GM21825 (cell line): Measurements from ENCODE around the gene SGCE.
A peak's percentile ranks its signal among the peaks of the same experiment; 100 is the strongest.

Experiments
- ATAC-seq: cut with Tn5 transposase; IDR thresholded peaks from one replicate; pipeline ENCODE4 v1.9.1; 2021; ENCODE audit warnings: mild to moderate bottlenecking, moderate library complexity; ENCODE audit not compliant: unreplicated experiment

The SGCE gene

GRCh38 chr7:94660006-94660405 lies 4.1 kb upstream of the SGCE start:
- ATAC-seq, result no peak

DNA sequence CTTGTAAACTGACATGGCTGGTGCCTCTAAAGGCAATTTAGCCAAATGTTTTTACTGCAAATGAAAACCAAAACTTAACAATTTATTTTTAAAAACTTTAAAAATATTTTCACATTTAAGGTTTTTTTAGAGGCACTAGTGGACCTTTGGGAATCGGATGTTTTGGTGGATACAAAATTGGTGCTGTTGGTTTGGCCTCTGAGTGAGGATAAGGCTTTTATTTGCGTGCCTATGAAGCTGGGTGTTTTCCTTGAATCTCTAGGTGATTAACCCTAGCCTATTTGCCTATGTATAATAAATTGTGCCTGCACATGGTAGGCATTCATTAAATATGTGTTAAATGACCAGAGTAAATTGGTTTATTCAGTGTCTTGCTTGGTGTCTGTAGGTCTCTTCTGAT lies 2.9 kb upstream of the SGCE start:
- ATAC-seq, result no peak

DNA sequence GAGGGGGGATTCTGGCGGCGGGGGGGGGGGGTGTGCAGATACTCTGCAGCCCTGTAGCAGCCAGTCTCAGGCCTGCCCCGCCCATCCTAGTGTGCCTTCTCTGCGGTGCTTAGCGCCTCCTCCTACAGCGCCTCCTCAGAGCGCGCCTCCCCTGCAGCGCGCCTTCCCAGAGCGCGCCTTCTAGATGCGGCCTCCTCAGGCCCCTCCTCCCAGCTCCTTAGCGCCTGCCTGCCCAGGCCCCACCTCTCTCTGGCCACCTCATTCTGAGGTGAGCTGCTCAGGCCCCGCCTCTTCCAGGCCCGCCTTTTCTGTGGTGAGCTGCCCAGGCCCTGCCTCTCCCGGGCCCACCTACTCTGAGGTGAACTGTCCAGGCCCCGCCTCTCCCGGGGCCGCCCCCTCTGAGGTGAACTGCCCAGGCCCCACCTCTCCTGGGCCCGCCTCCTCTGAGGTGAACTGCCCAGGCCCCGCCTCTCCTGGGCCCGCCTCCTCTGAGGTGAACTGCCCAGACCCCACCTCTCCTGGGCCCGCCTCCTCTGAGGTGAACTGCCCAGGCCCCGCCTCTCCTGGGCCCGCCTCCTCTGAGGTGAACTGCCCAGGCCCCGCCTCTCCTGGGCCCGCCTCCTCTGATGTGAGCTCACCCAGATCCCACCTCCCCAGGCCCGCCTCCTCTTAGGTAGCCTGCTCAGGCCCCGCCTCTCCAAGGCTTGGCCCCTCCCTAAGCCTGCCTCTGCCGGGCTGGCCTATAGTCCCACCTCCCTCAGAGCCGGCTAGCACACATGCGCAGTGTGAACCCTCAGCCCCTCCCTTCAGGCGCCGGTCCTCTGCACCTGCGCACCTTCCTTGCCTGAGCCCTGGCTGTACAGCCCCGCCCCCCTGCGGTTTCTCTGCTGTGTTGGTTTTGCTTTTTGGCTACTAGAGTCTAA lies 2.1 kb upstream of the SGCE start:
- peak; percentile 85 for ATAC-seq

- ATAC-seq, result no peak
These were observed 1.2 kb upstream of the SGCE start for GRCh38 chr7:94656925-94657731.

DNA sequence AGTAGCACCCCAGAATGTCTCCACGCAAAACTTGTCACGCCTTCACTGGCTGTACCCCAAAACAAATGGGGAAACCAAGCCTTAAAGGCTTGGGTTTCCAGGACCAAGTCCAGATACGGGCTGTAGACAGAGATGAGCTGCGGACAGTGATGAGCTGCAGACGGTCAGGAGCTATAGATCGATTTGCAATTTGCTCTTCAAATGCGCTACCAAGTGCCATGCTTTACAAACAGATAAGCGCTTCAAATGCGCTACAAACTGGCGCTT lies 658 bp upstream of the SGCE start:
- no peak for ATAC-seq

DNA sequence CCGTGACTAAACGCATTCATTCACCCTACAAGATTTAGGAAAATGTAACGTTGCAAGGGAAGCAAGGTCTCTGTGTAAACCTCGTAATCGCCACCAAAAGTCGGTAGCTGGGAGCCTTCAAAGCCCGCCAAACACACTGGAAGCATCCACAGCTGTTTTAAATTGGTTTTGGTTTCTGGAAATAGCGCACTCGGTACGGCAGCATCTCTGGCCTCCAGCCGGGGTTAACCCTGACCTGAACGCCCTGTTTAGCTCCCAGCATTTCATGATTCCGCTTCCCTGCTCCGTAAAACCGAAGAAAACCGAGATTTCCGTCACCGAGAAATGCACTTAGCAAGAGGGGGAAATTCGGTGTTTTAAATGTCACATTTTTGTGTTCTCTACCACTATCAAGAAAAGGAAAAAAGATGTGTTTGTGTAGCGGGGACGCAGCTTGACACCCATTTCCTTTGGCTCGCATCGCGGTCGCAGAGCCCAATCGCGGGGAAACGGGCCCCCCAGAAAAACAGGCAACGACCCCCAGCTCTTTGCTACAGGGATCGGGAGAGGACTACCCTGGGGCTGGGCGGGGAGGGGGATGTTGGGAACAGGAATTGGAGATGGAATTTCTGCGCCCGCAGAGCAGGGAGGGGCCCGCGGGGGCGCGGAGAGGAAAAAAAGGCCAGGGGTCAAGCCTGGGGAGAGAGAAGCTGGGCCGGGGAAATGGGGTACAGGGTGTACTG lies 646 bp downstream of the SGCE start:
- ATAC-seq, result no peak

DNA sequence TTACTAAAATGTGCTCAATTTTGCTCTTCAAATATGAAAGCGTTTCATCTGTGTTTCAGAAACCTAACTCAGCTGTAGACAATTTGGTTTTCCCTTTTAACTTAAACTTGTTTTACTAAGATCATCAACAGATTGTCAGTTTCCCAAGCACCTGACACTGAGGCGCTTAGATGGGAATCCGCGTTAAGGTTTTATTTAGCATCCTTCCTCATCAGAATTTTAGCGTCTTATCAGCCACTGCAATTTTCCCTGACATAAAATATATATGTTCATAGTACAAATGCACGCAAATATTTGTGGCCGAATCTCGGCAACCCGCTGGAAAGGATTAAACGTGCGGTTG lies 1.2 kb downstream of the SGCE start:
- no peak for ATAC-seq

- no peak for ATAC-seq
These were observed 5.5 kb downstream of the SGCE start for GRCh38 chr7:94650147-94651051.

DNA sequence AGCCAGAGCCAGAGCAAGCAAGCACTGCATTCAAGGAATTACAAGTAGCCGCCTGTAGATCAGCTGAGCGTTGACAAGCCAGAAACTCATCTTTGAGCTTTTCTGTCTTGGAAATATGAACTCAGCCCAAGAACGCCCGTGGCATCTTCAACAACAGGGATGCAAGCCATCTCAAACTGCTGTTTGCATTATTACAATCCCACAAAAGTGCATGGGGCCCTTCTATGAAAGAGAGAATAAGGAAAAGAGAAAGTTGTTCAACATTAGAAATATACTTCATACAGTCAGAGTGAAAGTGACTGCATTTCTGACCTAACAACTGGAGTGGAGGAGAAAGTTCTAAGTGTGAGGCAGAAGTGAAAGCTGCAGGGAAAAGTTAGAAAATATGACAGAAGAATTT lies 6.5 kb downstream of the SGCE start:
- ATAC-seq, result peak; percentile 80

GRCh38 chr7:94648731-94649130 lies 7.2 kb downstream of the SGCE start:
- no peak for ATAC-seq

DNA sequence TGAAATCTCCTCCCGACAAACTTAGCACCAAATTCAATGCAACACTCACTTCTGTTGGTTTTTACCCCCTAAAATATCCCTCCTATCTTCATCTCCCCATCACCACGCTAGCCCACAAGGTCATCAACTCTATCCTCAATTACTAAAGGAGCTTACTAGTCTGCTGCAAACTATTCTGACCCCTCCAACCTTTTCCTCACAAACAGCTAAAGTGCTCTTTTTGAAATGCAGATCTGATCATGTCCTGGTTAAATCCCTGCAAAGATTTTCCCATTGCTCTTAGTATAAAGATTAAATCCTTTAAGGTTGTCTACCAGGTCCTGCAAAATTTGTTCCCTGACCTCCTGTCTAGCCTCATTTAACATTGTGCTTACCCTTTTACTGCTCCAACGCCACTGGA lies 8.6 kb downstream of the SGCE start:
- no peak for ATAC-seq

GRCh38 chr7:94643771-94644545 lies 12.0 kb downstream of the SGCE start:
- no peak for ATAC-seq

- no peak for ATAC-seq
These were observed 12.9 kb downstream of the SGCE start for GRCh38 chr7:94642838-94643653.

GRCh38 chr7:94639384-94639783 lies 16.5 kb downstream of the SGCE start:
- no peak for ATAC-seq

GRCh38 chr7:94635687-94636086 lies 20.2 kb downstream of the SGCE start:
- no peak for ATAC-seq

- ATAC-seq, result no peak
These were observed 21.4 kb downstream of the SGCE start for GRCh38 chr7:94634502-94634901.

DNA sequence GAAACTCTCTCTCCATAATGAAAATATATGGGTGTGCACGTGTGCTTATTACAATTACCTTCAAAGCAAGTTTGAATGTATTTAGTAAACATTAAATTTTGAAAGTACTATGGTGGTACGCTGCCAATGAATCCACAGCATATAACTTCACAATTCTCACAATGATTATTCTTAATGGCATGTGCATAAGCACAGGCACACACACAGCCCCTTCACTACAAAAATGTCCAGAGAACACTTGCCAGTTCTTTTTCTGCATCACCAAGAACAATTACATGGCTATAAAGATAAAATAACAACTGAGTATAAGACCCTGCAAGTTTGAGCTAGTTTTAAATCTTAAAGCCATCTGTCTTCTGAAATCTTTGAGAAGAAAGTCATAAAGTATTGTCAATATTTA lies 22.2 kb downstream of the SGCE start:
- ATAC-seq, result no peak

DNA sequence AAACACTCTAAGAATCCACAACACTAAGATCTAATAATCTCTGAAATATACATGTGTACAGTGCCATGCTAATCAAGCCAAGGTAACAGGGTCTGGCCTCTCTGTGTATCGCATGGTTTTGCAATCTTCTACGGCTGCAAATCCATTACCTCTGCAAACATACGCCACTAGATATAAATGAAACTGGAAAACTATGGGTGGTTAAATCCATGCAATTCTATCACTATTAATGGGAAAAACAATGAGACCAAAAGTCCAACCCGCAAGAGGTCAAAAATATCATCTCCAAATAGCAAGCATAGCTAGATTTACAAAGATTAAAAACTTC lies 23.0 kb downstream of the SGCE start:
- no peak for ATAC-seq

DNA sequence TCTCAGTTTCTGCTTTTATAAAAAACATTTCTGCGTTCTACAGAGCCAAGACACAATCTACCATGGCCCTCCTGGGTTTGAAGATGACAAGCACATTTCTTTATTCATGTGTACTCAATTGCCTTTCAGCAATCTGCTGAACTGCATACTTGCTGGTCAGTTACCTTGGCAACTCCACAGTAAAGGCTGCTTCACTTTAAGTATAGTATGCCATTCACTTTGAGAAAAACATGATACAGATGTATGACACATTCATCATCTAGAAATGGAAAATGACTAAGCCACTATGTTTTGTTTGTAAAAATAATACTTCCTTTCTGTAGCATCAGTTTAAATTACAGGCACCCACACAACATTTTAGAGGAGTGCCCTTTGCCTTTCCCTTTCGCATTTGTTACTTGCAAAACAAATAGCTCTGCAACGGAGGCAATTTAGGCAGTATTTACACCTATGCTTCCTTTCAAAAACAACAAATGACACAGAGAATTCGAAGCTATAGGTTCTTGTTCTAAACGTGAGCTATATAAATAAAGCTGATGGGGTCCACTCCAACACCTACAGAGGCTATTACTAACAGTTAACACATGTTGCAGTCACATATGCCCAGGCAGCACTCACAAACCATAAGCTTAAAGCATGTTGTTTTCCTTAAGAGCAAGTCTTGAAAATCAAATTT lies 23.5 kb downstream of the SGCE start:
- peak; percentile 66 for ATAC-seq
